Measurements from ENCODE around the gene IFI44L.

IFI44L gene

GRCh38 chr1:78641558-78641957 lies 21.3 kb downstream of the IFI44L start:
- no peak for DNase-seq (ENCODE audit: low read depth, low spot score)

GRCh38 chr1:78645723-78646122 lies 25.5 kb downstream of the IFI44L start:
- DNase-seq (ENCODE audit: low read depth, low spot score), result no peak

- DNase-seq (ENCODE audit: low read depth, low spot score), result no peak
Measured at GRCh38 chr1:78647238-78647637, 27.0 kb downstream of the IFI44L start.

GRCh38 chr1:78649628-78650027 lies 29.4 kb downstream of the IFI44L start, which contains the start of gene IFI44:
IFI44 (plus strand) TSS chr1:78649831; CDS start chr1:78650196, 365 bp downstream.
- peak; percentile 92 for DNase-seq (ENCODE audit: low read depth, low spot score)

GRCh38 chr1:78650114-78650660 lies 29.9 kb downstream of the IFI44L start:
- peak; percentile 5 for DNase-seq (ENCODE audit: low read depth, low spot score)

- DNase-seq (ENCODE audit: low read depth, low spot score), result no peak
Measured at GRCh38 chr1:78651241-78651640, 31.0 kb downstream of the IFI44L start.

GRCh38 chr1:78652019-78652560 lies 31.8 kb downstream of the IFI44L start:
- DNase-seq (ENCODE audit: low read depth, low spot score), result no peak

- no peak for DNase-seq (ENCODE audit: low read depth, low spot score)
Measured at GRCh38 chr1:78658901-78659300, 38.7 kb downstream of the IFI44L start.

GRCh38 chr1:78663923-78664322 lies 43.7 kb downstream of the IFI44L start:
- no peak for DNase-seq (ENCODE audit: low read depth, low spot score)

- no peak for DNase-seq (ENCODE audit: low read depth, low spot score)
Measured at GRCh38 chr1:78664763-78665162, 44.5 kb downstream of the IFI44L start.

- DNase-seq (ENCODE audit: low read depth, low spot score), result no peak
Measured at GRCh38 chr1:78665809-78666208, 45.6 kb downstream of the IFI44L start.

GRCh38 chr1:78667939-78668338 lies 47.7 kb downstream of the IFI44L start:
- no peak for DNase-seq (ENCODE audit: low read depth, low spot score)

- DNase-seq (ENCODE audit: low read depth, low spot score), result no peak
Measured at GRCh38 chr1:78668427-78668826, 48.2 kb downstream of the IFI44L start.

GRCh38 chr1:78672428-78672827 lies 52.2 kb downstream of the IFI44L start:
- no peak for DNase-seq (ENCODE audit: low read depth, low spot score)

- no peak for DNase-seq (ENCODE audit: low read depth, low spot score)
Measured at GRCh38 chr1:78673120-78673519, 52.9 kb downstream of the IFI44L start.

GRCh38 chr1:78676347-78676982 lies 56.2 kb downstream of the IFI44L start:
- DNase-seq (ENCODE audit: low read depth, low spot score), result peak; percentile 82

- no peak for DNase-seq (ENCODE audit: low read depth, low spot score)
Measured at GRCh38 chr1:78676993-78677392, 56.7 kb downstream of the IFI44L start.

GRCh38 chr1:78677788-78678187 lies 57.5 kb downstream of the IFI44L start:
- DNase-seq (ENCODE audit: low read depth, low spot score), result no peak

- no peak for DNase-seq (ENCODE audit: low read depth, low spot score)
Measured at GRCh38 chr1:78678324-78678723, 58.1 kb downstream of the IFI44L start.

GRCh38 chr1:78681265-78681664 lies 61.0 kb downstream of the IFI44L start:
- DNase-seq (ENCODE audit: low read depth, low spot score), result no peak

GRCh38 chr1:78682496-78682895 lies 62.2 kb downstream of the IFI44L start:
- DNase-seq (ENCODE audit: low read depth, low spot score), result no peak

- DNase-seq (ENCODE audit: low read depth, low spot score), result no peak
Measured at GRCh38 chr1:78683079-78683478, 62.8 kb downstream of the IFI44L start.

- no peak for DNase-seq (ENCODE audit: low read depth, low spot score)
Measured at GRCh38 chr1:78687315-78687714, 67.1 kb downstream of the IFI44L start.
